Putamen (tissue), 1 donor: ENCODE data around the gene TTC7B.

Experiments
- DNase-seq: peaks from one replicate; pipeline ENCODE4 v3.0.0-alpha.2; 2016; ENCODE audit warnings: low spot score

TTC7B gene

DNA sequence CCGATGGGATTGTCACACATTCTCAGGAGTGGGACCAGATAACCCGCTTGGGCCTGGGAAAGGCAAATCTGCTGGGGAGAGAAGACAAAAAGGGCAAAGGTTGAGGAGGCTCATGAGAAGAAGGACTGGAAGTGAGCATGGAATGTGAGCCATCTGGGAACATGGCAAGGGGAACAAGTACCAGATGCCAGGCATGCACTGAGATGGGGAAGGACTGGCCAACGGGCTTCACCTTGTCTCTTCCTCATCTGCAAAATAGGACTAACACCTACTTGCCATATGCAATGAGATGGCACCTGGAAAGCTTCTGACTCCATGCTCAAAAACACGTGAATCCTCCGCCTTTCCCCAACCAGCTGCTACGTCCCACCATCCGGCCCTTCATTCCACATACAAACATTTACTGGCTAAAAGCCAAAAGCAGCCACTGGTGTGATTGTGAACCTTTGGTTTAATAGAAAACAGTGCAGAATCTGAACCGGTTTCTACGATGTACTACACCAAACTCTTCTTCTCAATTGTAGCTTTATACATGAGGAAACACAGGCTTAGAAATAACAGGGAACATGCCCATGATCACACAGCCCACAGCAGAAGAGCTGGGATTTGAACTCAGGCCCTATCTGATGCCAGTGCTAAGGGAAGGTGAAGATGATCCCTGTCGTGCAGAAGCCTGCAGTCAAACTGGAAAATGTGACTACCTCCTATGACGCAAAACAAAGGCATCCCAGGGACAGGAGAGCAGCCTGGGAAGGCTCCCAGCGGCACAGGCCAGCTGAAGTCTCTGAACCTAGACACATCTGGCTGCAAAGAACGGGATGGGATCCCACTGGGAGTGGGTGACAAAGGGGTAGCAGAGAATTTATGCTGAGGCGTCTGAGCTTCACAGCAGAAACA lies 112.1 kb downstream of the TTC7B start:
- DNase-seq: no peak

DNA sequence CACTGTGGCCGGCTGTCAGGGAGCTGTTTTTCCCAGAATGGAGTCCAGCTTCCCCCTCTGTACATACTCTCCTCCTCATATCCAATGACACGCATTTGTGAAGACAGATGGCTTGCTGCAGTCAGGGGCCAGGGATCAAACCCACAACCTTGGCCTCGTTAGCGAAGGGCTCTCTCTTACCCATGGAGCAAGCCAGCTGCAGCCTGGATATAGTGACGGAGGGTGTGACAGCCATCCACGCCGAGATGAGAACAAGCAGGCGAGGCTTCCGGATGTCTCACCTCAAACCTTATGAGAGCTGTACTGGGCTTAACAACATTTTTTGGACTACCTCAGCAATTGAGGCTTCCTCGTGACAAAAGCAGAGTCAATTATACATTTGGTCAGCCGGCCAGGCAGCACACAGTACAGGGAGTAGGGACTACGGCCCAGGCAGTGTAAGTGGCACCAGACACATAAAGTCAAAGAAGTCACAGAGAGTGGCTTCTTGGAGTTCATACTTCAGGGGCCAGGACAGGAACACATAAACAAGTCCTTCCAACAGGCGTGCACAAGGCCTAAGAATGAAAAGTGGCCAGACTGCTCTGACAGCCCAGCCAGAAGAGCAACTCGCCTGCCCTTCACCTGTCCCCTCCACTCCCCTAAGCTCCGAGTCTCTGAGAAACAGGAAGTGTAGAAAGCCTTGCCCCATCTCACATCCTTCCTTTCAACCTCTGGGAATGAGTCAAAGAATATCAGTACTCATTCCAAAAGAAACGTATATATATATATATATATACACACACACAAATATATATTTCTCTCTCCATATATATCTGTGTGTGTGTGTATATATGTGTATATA lies 115.1 kb downstream of the TTC7B start:
- DNase-seq: no peak

DNA sequence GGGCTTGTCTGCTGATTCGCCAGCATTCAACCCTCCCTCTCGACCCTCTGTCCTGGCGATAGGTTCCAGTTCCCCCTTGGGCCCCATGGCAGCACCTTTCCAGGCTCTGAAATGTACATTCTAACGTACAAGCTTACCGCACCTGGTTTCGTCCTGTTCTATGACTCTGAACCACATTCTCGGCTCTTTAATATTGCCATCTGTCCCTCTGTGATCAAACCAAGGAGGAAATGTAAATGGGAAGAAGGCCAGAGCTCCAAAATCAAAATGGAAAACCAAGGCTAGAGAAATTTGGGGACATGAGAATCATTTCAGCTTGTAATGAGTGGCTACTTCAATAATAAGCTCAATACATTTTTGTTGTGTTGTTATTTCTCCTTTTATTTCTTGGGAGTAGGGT lies 117.2 kb downstream of the TTC7B start:
- no peak for DNase-seq

DNA sequence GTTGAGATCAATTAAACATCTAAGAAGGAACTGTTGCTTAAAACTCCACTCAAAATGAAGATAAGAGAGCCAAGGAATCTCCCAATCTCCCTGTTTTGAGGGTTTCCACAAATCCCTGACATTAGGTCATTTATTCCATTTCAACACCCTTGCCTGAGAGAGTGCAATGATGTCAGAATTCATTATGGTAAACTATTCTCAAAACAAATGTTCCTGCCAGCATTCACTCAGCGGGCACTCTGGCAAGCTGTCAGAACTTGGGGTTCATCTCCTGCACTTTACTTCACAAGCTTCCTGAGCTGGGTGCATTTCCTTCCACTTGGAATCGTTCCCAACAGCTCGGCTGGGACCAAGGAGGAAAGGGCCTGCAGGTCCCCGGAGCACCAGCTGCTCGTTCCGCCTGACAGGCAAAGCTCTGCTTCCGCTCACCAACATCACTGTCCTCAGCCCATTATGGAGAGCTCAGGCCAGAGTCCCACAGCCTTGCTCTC lies 117.8 kb downstream of the TTC7B start:
- DNase-seq: peak; percentile 79

DNA sequence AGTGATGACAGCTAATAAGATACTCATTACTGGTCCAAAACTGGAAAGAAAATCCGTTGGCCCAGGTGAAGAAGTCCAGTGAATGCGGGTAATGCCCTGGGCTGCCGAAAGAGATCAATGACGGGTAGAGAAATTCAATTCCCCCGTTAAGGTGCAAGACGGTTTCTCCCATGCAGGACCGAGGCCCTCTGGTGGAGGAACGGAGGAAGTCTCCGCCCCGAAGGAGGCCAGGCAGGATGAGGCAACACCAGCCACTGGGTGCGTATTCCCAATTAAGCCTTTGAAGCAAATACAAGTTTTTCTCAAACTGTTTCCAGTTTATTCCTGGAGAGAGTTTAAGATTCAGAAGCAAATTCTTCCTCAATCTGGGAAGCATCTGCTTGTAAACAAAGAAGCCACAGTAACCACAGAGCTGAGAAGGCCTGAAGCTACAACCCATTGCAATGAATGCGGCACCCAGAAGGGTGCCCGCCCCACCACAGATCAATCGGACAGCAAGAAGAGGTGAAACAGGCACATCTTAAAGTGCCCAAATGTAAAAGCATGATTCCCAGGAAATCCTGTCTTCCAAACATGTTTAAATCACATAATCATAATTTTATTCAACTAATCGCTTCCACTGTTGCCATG lies 118.5 kb downstream of the TTC7B start:
- peak; percentile 92 for DNase-seq

DNA sequence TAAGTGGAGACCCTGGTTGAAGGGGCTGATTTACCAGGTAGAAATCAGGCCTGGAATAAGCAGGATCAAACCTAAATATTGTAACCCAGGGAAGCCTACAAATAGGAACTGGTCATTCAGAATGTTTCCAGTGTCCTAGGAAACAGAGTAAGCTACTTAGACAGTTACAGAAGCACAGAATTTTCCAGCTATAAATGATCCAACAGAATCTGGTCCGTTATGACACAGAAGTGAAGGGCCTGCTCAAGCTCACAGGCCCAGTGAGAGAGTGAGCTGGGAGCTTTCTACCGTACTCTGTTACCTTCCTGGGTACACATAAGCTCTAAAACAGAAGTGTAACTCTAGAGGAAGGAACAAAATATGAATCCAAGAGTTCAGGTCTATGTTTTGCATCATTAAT lies 119.1 kb downstream of the TTC7B start:
- DNase-seq: no peak

DNA sequence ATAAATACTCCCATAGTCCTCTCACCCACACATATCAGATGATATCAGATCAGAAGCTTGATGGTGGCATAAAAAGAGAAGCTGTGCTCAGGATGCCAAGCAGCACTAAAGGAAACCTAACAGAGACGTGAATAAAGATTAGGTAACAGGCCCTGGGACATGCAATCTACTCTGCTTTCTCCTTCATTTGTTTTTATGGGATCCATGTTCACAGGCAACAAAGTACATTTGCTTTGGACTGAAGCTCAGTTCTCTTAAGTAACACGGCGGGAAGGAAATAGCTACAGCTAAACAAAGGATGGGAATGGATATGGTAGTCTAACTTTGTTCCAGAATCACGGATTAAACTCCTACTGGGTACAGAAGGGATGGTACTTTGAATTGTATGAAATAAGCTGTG lies 119.5 kb downstream of the TTC7B start:
- no peak for DNase-seq

DNA sequence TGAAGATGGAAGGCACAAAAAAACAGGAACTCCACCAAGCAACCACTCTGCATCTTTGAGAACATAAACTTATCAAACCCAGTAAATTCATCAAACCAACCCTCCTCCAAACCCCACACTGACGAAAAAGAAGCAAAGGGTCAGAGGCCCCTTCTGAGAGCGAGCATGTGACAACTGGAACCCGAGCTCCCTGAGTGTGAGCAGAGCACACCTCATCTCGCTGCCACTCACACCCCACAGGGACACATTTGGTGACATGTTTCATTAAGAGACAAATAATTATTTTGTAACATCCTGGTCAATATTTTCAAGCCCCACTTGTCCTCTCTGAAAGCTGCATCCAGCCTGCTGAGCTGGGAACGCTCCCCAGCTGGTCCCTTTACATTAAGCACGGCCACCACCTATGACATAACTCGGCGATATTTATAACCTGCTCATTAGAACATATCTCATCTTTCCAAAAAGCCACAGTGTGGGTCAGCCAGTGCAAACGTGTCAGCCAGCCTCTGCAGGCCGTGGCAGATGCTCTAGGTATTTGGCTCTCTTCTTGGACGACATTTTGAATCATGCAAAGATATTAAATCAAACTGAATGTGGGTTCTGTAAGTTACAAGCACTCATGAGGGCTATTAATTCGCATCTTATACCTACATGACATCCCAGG lies 120.1 kb downstream of the TTC7B start:
- no peak for DNase-seq

DNA sequence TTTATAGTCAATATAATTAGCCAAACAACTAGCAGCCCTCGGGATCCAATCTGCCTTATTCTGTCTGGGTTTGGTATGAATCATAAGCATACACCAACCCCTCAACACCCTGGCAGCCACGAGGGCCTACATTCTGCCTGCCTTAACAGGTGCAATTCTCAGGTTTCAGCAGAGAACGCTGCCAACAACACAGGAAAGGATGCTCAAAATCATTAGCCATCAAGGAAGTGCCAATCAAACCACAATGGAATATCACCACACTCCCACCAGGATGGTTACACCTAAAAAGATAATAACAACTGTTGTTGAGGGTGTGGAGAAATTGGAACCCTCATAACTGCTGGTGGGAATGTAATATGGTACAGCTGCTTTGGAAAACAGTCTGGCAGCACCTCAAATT lies 122.8 kb downstream of the TTC7B start:
- DNase-seq: no peak

DNA sequence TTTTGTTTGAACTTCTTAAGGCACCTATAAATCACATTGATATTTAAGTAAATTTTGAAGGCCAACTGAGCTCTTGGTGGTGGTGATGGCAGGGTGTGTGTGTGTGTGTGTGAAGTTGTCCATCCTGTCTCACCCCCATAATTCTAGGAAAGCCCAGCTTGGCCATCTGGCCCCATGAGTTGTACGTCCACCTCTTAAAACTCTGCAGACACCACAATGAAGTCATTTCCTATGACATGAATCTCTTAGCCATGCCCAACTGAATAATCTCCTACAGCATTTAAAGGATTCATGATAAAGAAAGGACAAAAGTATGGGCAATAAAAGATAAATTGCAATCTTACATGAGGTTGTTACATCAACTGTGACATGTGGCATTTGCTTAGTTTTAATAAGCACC lies 123.4 kb downstream of the TTC7B start:
- DNase-seq: no peak

DNA sequence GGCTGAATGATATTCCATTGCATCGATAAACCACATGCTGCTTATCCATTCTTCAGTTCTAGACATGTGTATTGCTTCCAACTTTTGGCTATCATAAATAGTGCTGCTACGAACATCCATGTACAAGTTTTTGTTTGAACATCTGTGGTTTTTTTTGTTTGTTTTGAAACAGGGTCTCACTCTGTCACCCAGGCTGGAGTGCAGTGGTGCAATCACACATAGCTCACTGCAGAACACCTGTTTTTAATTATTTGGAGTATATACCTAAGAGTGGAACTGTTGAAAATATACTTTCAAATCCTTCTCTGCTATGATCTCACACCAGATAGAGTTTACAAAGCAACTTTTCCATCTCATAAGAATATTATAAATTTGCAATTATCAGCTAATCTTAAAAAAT lies 124.2 kb downstream of the TTC7B start:
- DNase-seq: no peak

DNA sequence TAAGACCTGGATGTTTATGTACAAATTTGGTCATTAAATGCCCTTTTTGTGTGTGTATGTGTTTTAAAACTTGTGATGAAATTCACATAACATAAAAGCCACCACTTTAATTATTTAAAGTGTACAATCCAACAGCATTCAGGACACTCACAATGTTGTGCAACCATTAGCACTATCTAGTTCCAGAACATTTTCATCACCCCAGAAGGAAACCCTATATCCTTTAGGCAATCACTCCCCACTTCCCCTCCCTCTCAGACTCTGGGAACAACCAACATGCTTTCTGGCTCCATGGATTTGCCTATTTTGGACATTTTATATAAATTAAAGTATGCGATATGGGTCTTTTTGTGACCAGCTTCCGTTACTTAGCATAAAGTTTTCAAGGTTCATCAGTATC lies 124.6 kb downstream of the TTC7B start:
- no peak for DNase-seq

DNA sequence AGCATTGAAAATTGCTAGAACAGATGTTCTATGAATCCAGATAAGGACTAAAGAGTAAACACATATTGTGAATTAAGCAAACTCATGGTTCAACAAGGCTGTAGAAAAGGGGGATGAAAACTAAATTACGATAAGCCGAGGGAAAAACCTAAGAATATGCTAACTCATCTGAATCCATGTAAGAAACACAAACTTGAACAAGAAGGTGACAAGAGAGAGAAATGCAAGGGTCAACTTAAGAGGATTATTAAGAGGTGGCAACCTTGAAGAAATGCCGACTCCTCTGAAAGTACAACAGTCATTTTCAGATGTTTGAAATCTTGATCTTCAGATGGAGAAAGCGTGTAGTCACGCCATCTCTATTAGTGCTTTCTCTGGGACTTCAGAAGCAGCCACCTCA lies 128.6 kb downstream of the TTC7B start:
- no peak for DNase-seq

DNA sequence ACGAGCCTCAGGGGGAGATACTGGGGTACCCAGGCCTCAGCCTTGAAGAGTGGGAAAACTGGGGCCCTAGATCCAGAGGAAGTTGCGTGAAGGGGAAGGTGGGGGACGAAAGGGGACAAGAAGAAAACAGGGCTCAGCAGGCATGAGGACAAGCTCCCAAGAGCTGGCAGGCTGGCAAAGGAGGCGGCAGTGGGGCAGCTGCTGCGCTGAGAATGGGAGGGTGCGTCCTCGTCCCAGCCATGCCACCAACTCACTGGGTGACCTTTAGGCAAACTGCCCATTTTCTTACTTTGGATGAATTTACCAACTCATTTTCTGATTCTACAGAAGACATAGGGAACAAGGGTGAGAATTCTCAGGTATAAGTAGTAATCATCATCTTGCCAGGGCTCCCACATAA lies 133.6 kb downstream of the TTC7B start:
- DNase-seq: no peak

DNA sequence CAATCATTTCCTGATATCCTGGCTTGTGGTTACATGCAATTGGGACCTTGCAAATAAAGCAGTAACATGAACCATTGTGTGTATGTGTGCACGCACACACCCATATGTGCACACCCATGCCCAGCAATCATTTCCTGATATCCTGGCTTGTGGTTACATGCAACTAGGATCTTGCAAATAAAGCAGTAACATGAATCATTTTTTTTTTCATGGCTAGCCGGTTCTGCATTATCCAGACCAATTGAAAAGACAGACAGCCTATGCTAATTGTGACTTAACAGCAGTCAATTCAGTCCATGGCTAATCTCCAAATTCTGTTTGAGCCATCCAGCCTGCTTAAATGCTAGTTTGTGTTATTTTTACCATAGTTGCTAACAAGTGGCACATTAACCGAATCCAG lies 134.3 kb downstream of the TTC7B start:
- DNase-seq: no peak

DNA sequence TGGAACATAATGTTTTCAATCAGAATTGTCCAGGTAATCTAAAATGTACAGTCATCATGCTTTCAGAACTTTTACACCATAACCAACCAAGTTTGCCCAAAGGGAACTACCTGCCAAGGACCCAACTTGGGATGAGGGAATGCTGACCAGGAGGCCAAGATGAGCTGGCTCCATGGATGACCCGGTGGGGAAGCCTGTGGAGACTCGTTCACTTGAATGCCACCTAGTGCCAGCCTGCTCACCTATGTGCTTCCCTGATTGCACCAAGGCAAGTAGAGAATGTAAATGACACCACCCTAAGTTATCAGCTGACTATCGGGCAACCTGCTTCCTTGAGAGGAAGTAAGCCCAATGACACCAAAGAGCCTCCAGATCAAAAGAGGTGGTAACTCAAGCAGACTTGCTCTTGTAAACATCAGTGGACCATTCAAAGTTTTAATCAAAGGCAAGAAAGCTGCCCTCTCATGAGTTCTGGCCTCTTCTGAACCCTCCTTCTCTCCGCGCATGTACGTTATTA lies 137.3 kb downstream of the TTC7B start:
- no peak for DNase-seq

DNA sequence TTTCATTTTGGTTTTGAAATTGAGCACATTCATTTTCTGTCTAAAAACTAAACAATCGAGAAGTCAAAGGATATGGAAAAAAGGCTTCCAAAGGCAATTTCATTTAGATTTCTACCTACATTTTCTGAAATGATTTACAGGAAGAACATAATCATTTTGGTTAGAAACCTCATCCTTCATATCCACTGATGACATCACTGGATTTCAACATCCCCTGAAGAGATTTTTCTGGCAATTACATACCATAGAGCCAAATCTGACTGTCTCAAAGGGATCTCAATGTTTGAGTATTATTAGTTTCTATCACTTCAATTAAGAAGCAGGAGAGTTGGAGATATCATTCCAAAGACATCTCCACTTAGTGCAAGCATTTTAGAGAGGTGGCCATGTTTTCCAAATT lies 137.8 kb downstream of the TTC7B start:
- no peak for DNase-seq

DNA sequence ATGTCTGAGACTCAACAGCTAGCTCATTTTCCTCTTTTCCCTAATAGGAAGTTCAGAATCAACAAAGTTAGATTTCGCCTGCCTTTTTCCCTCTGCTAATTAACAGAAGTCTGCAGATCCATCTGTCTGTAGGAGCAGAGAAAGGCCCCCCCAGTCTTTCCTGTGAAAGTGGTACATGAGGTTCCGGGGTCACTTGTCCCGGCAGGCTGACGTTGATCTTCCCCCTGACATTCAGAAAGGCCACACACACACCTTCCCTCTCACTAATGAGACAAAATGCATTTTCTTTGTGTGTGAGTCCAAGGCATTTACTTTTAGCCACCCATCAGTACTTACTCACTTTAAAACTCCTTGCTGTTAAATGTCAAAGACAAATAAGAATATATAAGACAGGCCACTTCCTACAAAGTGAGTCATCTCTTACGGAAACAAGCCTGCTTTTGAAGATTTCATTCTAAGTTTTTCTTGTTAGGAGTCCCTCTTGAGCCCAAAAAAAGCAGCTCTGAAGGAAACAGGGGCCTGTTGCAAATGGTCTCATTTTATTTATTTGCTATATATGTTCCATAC lies 138.7 kb downstream of the TTC7B start:
- DNase-seq: no peak

DNA sequence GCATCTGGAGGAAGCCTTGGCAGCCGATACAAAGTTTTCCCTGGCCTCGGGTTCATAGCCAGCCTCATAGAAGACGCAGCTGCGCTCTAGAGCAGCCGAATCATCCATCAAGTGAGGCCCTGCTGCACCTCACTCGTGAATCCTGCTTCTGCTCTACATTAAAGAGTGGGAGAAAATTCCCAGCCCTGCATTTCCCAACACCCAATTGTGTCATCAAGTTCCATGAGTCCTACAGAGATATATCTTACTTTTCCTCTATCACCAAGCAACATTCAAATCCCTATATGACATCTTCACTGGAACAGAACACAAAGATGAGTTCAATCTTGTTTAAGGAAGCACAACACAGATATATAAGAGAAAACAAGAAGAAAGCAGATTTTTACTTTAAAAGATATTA lies 139.3 kb downstream of the TTC7B start:
- no peak for DNase-seq

DNA sequence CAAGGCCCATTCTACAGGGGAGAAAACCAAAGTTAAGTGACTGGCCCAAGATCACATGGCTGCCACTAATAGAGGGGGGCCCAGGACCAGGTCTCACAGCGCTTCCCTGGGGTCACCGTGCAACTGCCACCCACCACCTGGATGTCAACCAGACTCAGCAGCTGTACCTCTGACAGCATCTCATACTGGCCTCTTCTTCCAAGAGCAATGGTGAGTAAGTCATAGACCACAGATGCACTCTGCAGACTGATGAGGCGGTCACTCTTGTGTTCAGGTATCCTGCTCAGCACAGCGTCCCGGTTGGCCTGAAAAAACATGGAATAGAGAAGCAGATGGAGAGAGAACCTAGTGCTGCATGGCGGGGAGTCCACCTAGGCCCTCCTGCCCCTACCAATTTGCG lies 139.9 kb downstream of the TTC7B start:
- no peak for DNase-seq

DNA sequence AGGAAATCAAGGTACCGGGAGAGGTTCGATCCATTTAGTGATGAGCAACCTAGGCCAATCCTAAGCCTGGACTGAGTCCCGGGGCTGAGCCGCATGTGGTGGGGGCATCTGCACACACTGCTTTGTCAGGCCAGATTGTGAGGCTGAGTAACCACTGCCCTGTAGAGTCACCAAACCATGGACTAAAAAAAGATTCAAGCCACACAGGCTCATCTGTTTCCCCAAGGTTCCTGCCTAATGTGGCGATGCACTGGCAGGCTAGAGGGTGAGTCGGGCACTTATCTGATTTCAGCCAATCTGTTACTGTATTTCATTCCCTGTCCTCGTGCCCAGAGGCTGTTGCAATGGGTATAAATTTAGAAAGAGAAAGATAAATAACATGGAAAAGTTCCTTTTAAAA lies 140.8 kb downstream of the TTC7B start:
- DNase-seq: no peak

DNA sequence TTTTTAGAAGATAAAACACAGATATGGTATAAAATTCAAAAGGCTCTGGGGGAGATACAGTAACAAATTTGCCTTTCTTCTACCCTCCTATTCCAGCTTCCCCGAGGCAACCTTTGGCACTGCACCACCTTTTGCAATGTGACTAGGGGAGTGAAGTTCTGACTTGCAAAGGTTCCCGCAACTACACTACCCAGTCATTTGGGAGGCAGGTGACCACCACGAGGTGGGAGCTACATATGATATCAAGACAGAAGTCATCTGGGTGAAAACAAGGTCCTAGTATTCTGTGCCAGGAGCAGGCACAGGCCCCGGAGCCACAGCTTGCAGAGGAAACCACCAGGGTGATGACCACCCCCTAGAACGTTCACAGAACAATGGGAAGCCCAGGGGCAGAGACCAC lies 141.5 kb downstream of the TTC7B start:
- no peak for DNase-seq
